ENCODE measurements around the gene WWP2. TPM values are rescaled to one million over a fixed set of nuclear protein-coding genes. Genes with fewer than 3 reads are reported as not detected.
A peak's percentile ranks its signal among the peaks of the same experiment; 100 is the strongest.

WWP2 gene
- polyA plus RNA-seq, 3 donors from 2014 or later = 19.0 to 67.9 (median 29.3) TPM

GRCh38 chr16:69867784-69868560, 105.8 kb downstream of the WWP2 start:
- no peak overlapping the region for H3K4me3 Mint-ChIP-seq
- no peaks in the 10 kb centered on the region for H3K9me3 Mint-ChIP-seq
- peaks cover 0 to 4% (median 0%) of the 10 kb centered on the region in 3 donors for H3K27me3 Mint-ChIP-seq (ENCODE audit: low read depth in 3 of 3)
- peaks cover 0 to 6% of the 10 kb centered on the region in 2 donors for H3K4me1 Mint-ChIP-seq
- H3K36me3 Mint-ChIP-seq = peaks cover 8 to 16% (median 8%) of the 10 kb centered on the region in 3 donors
- H3K27ac Mint-ChIP-seq = peak overlapping the region in 1 of 6 donors; percentile 57
- no peak for DNase-seq

- no peak for DNase-seq
- H3K4me1 Mint-ChIP-seq = peaks cover 0 to 3% of the 10 kb centered on the region in 2 donors
- H3K4me3 Mint-ChIP-seq = no peak overlapping the region
- H3K36me3 Mint-ChIP-seq = peaks cover 18 to 29% (median 19%) of the 10 kb centered on the region in 3 donors
- H3K27me3 Mint-ChIP-seq (ENCODE audit: low read depth in 3 of 3) = peaks cover 0 to 3% (median 2%) of the 10 kb centered on the region in 3 donors
- H3K27ac Mint-ChIP-seq = no peak overlapping the region
- H3K9me3 Mint-ChIP-seq = no peaks in the 10 kb centered on the region
Measured at GRCh38 chr16:69870761-69871160, 108.6 kb downstream of the WWP2 start.

- peaks cover 22 to 34% (median 23%) of the 10 kb centered on the region in 3 donors for H3K36me3 Mint-ChIP-seq
- H3K27ac Mint-ChIP-seq = no peak overlapping the region
- no peak for DNase-seq
- H3K4me3 Mint-ChIP-seq = no peak overlapping the region
- no peaks in the 10 kb centered on the region for H3K9me3 Mint-ChIP-seq
- H3K4me1 Mint-ChIP-seq = peaks cover 0 to 1% of the 10 kb centered on the region in 2 donors
- peaks cover 0 to 3% (median 2%) of the 10 kb centered on the region in 3 donors for H3K27me3 Mint-ChIP-seq (ENCODE audit: low read depth in 3 of 3)
Measured at GRCh38 chr16:69871708-69872107, 109.6 kb downstream of the WWP2 start.

- H3K27me3 Mint-ChIP-seq (ENCODE audit: low read depth in 3 of 3) = peaks cover 0 to 4% (median 2%) of the 10 kb centered on the region in 3 donors
- no peak overlapping the region for H3K4me3 Mint-ChIP-seq
- H3K36me3 Mint-ChIP-seq = peaks cover 27 to 42% (median 31%) of the 10 kb centered on the region in 3 donors
- DNase-seq = no peak
- H3K27ac Mint-ChIP-seq = no peak overlapping the region
- no peaks in the 10 kb centered on the region for H3K9me3 Mint-ChIP-seq
- peaks cover 0 to 1% of the 10 kb centered on the region in 2 donors for H3K4me1 Mint-ChIP-seq
Measured at GRCh38 chr16:69872888-69873287, 110.8 kb downstream of the WWP2 start.

- DNase-seq = no peak
- H3K9me3 Mint-ChIP-seq = no peaks in the 10 kb centered on the region
- H3K27ac Mint-ChIP-seq = no peak overlapping the region
- no peaks in the 10 kb centered on the region for H3K4me1 Mint-ChIP-seq
- H3K4me3 Mint-ChIP-seq = no peak overlapping the region
- peaks cover 0 to 4% (median 2%) of the 10 kb centered on the region in 3 donors for H3K27me3 Mint-ChIP-seq (ENCODE audit: low read depth in 3 of 3)
- H3K36me3 Mint-ChIP-seq = peaks cover 31 to 42% (median 31%) of the 10 kb centered on the region in 3 donors
Measured at GRCh38 chr16:69873783-69874182, 111.7 kb downstream of the WWP2 start.

- no peak overlapping the region for H3K4me3 Mint-ChIP-seq
- no peaks in the 10 kb centered on the region for H3K9me3 Mint-ChIP-seq
- H3K4me1 Mint-ChIP-seq = no peaks in the 10 kb centered on the region
- H3K27ac Mint-ChIP-seq = no peak overlapping the region
- H3K36me3 Mint-ChIP-seq = peaks cover 31 to 46% (median 33%) of the 10 kb centered on the region in 3 donors
- DNase-seq = no peak
- peaks cover 0 to 4% (median 2%) of the 10 kb centered on the region in 3 donors for H3K27me3 Mint-ChIP-seq (ENCODE audit: low read depth in 3 of 3)
Measured at GRCh38 chr16:69874271-69874670, 112.1 kb downstream of the WWP2 start.

- no peaks in the 10 kb centered on the region for H3K9me3 Mint-ChIP-seq
- H3K4me1 Mint-ChIP-seq = peaks cover 7 to 12% of the 10 kb centered on the region in 2 donors
- no peak overlapping the region for H3K27ac Mint-ChIP-seq
- H3K4me3 Mint-ChIP-seq = no peak overlapping the region
- peaks cover 18 to 34% (median 25%) of the 10 kb centered on the region in 3 donors for H3K36me3 Mint-ChIP-seq
- H3K27me3 Mint-ChIP-seq (ENCODE audit: low read depth in 3 of 3) = peaks cover 0 to 2% (median 0%) of the 10 kb centered on the region in 3 donors
- no peak for DNase-seq
Measured at GRCh38 chr16:69880640-69881133, 118.6 kb downstream of the WWP2 start.

- Mint-ChIP-seq H3K27me3 (ENCODE audit: low read depth in 3 of 3) (peaks cover 0 to 2% (median 0%) of the 10 kb centered on the region in 3 donors), H3K4me3 (no peak overlapping the region), H3K27ac (no peak overlapping the region), H3K4me1 (peaks cover 11 to 17% of the 10 kb centered on the region in 2 donors), H3K9me3 (no peaks in the 10 kb centered on the region), H3K36me3 (peaks cover 20 to 33% (median 24%) of the 10 kb centered on the region in 3 donors)
- DNase-seq = no peak
Measured at GRCh38 chr16:69881141-69881540, 119.0 kb downstream of the WWP2 start.

GRCh38 chr16:69883744-69884143, 121.6 kb downstream of the WWP2 start:
- H3K36me3 Mint-ChIP-seq = peaks cover 16 to 30% (median 16%) of the 10 kb centered on the region in 3 donors
- H3K27me3 Mint-ChIP-seq (ENCODE audit: low read depth in 3 of 3) = peaks cover 0 to 2% (median 0%) of the 10 kb centered on the region in 3 donors
- DNase-seq = no peak
- no peak overlapping the region for H3K4me3 Mint-ChIP-seq
- peaks cover 12 to 23% of the 10 kb centered on the region in 2 donors for H3K4me1 Mint-ChIP-seq
- no peaks in the 10 kb centered on the region for H3K9me3 Mint-ChIP-seq
- no peak overlapping the region for H3K27ac Mint-ChIP-seq

GRCh38 chr16:69885722-69886121, 123.6 kb downstream of the WWP2 start:
- no peak for DNase-seq

GRCh38 chr16:69886726-69887125, 124.6 kb downstream of the WWP2 start:
- no peaks in the 10 kb centered on the region for H3K9me3 Mint-ChIP-seq
- DNase-seq = no peak
- no peak overlapping the region for H3K27ac Mint-ChIP-seq
- H3K4me3 Mint-ChIP-seq = no peak overlapping the region
- peaks cover 19 to 36% (median 23%) of the 10 kb centered on the region in 3 donors for H3K36me3 Mint-ChIP-seq
- H3K27me3 Mint-ChIP-seq (ENCODE audit: low read depth in 3 of 3) = peaks cover 0 to 2% (median 0%) of the 10 kb centered on the region in 3 donors
- H3K4me1 Mint-ChIP-seq = peaks cover 17 to 31% of the 10 kb centered on the region in 2 donors

More at GRCh38 chr16:69885722-69886121, 123.6 kb downstream of the WWP2 start:
- H3K9me3 Mint-ChIP-seq = no peaks in the 10 kb centered on the region
- peak overlapping the region in 4 of 6 donors; percentile 8 to 44 (median 16) for H3K27ac Mint-ChIP-seq
- peaks cover 15 to 31% of the 10 kb centered on the region in 2 donors for H3K4me1 Mint-ChIP-seq
- H3K4me3 Mint-ChIP-seq = no peak overlapping the region
- H3K27me3 Mint-ChIP-seq (ENCODE audit: low read depth in 3 of 3) = peaks cover 0 to 2% (median 0%) of the 10 kb centered on the region in 3 donors
- H3K36me3 Mint-ChIP-seq = peaks cover 19 to 38% (median 24%) of the 10 kb centered on the region in 3 donors

GRCh38 chr16:69888005-69888590, 126.0 kb downstream of the WWP2 start:
- Mint-ChIP-seq H3K4me3 (no peak overlapping the region), H3K27me3 (ENCODE audit: low read depth in 3 of 3) (peaks cover 0 to 2% (median 0%) of the 10 kb centered on the region in 3 donors), H3K27ac (peak overlapping the region in 1 of 6 donors; percentile 48), H3K4me1 (peaks cover 19 to 31% of the 10 kb centered on the region in 2 donors), H3K9me3 (no peaks in the 10 kb centered on the region), H3K36me3 (peaks cover 19 to 34% (median 28%) of the 10 kb centered on the region in 3 donors)
- no peak for DNase-seq

- Mint-ChIP-seq H3K4me1 (peaks cover 19 to 31% of the 10 kb centered on the region in 2 donors), H3K9me3 (no peaks in the 10 kb centered on the region), H3K36me3 (peaks cover 19 to 37% (median 29%) of the 10 kb centered on the region in 3 donors), H3K27ac (peak overlapping the region in 3 of 6 donors; percentile 38 to 50 (median 48)), H3K4me3 (no peak overlapping the region), H3K27me3 (ENCODE audit: low read depth in 3 of 3) (peaks cover 0 to 2% (median 0%) of the 10 kb centered on the region in 3 donors)
- DNase-seq = no peak
Measured at GRCh38 chr16:69889295-69889964, 127.3 kb downstream of the WWP2 start.
